Measurements from ENCODE around the gene GRIA3.
"Not testable (repeated sequence)": the region's sequence is repeated elsewhere in the genome, so short reads cannot be mapped to it uniquely, and the experiment has no call there.

The GRIA3 gene

GRCh38 chrX:123504630-123505270, 320.7 kb downstream of the GRIA3 start:
- no peak for DNase-seq (ENCODE audit: low read depth, low spot score)
- H3K27ac ChIP-seq = no peak overlapping the region

DNA sequence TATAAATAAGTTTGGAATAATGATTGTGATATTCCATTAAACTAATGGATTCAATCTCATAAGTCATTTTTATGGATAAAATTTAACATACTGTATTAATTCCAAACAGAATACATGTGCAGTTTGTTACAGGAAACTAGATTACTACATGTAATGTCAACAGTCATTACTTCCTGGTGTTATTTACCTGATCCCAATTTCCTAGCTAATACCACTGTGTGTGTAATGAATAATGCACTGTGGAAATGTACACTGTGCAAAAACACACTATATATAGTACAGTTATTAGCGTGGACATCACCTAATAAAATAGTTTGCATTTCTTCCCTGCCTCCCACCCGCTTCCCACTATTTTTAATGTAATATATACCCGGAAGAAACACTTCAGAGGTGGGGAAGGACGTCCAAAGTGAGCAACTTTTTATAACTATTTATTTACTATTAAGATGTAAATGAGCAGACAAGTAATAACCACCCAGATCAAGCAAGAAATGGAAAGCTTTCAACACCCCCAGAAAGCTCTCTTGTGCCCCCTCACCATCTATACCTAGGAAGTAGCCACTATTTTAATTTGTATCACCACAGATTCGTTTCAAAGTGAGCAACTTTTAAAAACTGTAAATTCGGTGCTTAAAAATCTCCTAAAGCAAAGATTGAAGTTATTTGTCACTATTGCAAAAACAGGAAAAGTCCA, 329.7 kb downstream of the GRIA3 start:
- no peak overlapping the region for H3K27ac ChIP-seq
- no peak for DNase-seq (ENCODE audit: low read depth, low spot score)

- H3K27ac ChIP-seq; DNase-seq (ENCODE audit: low read depth, low spot score): not testable (repeated sequence)
Observed at GRCh38 chrX:123514279-123514640, 330.2 kb downstream of the GRIA3 start.

DNA sequence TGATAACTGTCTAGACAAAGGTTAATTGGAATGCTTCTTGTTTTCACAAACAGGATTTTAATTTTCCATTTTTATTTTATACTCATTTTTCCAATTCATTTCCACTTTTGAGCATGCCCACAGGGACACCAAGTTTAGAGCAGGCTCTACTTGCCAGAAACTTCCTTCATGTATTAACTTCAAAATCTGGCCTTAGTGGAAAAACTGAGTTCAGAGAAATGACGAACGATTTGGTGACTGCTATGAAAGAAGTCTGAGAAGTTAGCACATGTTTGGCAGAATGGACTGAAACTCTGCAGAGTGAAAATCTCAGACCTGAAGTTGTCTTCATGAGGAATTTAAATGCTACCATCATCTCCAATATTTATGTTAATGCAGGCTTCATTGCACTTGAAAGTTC, 334.7 kb downstream of the GRIA3 start:
- no peak overlapping the region for H3K27ac ChIP-seq
- DNase-seq (ENCODE audit: low read depth, low spot score) = no peak

DNA sequence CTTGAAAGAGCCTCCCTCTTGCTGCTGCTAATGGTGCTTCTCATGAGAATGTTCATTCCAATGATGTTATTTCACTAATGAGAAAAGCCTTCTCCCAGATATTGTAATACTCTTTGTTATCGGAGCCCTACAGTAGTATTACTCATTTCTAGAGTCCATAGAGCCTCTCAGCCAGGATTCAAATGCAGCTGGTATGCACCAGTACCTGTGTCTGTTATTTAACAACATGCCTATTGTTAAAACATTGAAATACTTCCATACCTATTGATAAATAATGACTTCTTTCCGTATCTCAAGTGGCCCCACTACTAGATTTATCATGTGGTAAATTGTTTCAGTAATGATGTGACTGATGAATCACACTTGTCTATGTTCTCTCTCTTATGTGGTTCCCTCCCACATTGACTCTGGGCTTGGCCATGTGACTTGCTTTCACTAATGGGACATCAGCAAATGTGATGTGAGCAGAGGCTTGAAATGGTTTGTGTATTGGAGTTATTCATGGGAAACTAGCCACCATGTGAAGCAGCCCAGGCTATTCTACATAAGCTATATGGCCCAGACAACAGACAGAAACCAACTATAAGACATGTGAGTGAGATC, 341.1 kb downstream of the GRIA3 start:
- H3K27ac ChIP-seq = no peak overlapping the region
- no peak for DNase-seq (ENCODE audit: low read depth, low spot score)

GRCh38 chrX:123530726-123531125, 346.6 kb downstream of the GRIA3 start:
- not testable (repeated sequence) for DNase-seq (ENCODE audit: low read depth, low spot score); H3K27ac ChIP-seq

All from epithelial cell of prostate (primary cell).